Ascending aorta (tissue), 2 donors: Measurements from ENCODE around the gene CIBAR2. TPM values are rescaled to one million over a fixed set of nuclear protein-coding genes. Genes with fewer than 3 reads are reported as not detected.

Experiments used
- DNase-seq, 2 donors: peaks; one replicate each; pipeline ENCODE4 v3.0.0-alpha.2; 2019; ENCODE audit warnings: low spot score in 2 of 2
- H3K27ac ChIP-seq, 2 donors: fragments of 200-600 bp; sonication (generic); one replicate each; pipeline ENCODE4 v1.5.1; 2016 to 2017; ENCODE audit warnings: mild to moderate bottlenecking in 1 of 2
- H3K27me3 ChIP-seq: fragments of 200-600 bp; sonication (generic); one replicate; pipeline ENCODE4 v1.5.1; 2017
- H3K36me3 ChIP-seq, 2 donors: fragments of 200-600 bp; sonication (generic); one replicate each; pipeline ENCODE4 v1.5.1; 2016
- H3K4me1 ChIP-seq, 2 donors: fragments of 200-600 bp; sonication (generic); one replicate each; pipeline ENCODE4 v1.5.1; 2016 to 2017; ENCODE audit warnings: mild to moderate bottlenecking in 1 of 2
- H3K4me3 ChIP-seq, 2 donors: fragments of 200-600 bp; sonication (generic); one replicate each; pipeline ENCODE4 v1.5.1; 2016 to 2017; ENCODE audit warnings: mild to moderate bottlenecking in 1 of 2
- H3K9me3 ChIP-seq, 2 donors: fragments of 200-600 bp; sonication (generic); one replicate each; pipeline ENCODE4 v1.5.1; 2016
- CTCF ChIP-seq, 3 experiments: fragments of 200-600 bp in 2 of 3; fragments of 450-650 bp in 1 of 3; sonication (generic) in 2 of 3; IDR thresholded peaks; one replicate each; pipeline ENCODE4 v1.5.1; 2016 to 2019; ENCODE audit warnings: antibody characterized with exemption in 3 of 3, mild to moderate bottlenecking in 1 of 3, moderate library complexity in 1 of 3
- intact Hi-C: fragments of 100-400 bp; cut with DNase I; formaldehyde crosslinking; loops from one replicate; pipeline ENCODE4 v1.15.1; 2023
- total RNA-seq: library from RNA; depleted of rRNA; stranded (reverse); fragments of >200 nt; gene quantifications from one replicate; pipeline ENCODE4 v1.1.0, GENCODE V29; 2016

The CIBAR2 gene
- total RNA-seq, 1 donor from 2014 or later: not detected

GRCh38 chr16:85066346-85066885, 45.9 kb downstream of the CIBAR2 start:
- Histone ChIP-seq H3K27me3 (no peaks in the 10 kb centered on the region), H3K36me3 (peaks cover 3 to 37% of the 10 kb centered on the region in 2 donors), H3K4me3 (no peak overlapping the region), H3K9me3 (no peaks in the 10 kb centered on the region), H3K27ac (no peak overlapping the region), H3K4me1 (no peaks in the 10 kb centered on the region)
- intact Hi-C loops: no loop called here
- DNase-seq: no peak
- no peak for TF ChIP-seq CTCF (IDR thresholded peaks at IDR 0.05)

- Histone ChIP-seq H3K27me3 (no peaks in the 10 kb centered on the region), H3K9me3 (no peaks in the 10 kb centered on the region), H3K27ac (no peak overlapping the region), H3K36me3 (peaks cover 3 to 28% of the 10 kb centered on the region in 2 donors), H3K4me3 (no peak overlapping the region), H3K4me1 (no peaks in the 10 kb centered on the region)
- DNase-seq: no peak
- TF ChIP-seq CTCF (IDR thresholded peaks at IDR 0.05): no peak
- intact Hi-C loops: no loop called here
Observed at GRCh38 chr16:85065099-85065498, 47.2 kb downstream of the CIBAR2 start.

- intact Hi-C loops: no loop called here
- TF ChIP-seq CTCF (IDR thresholded peaks at IDR 0.05): no peak
- no peak for DNase-seq
Observed at GRCh38 chr16:85064186-85064585, 48.1 kb downstream of the CIBAR2 start.

GRCh38 chr16:85062845-85063244, 49.4 kb downstream of the CIBAR2 start:
- Histone ChIP-seq H3K4me3 (no peak overlapping the region), H3K9me3 (no peaks in the 10 kb centered on the region), H3K27ac (no peak overlapping the region), H3K4me1 (no peaks in the 10 kb centered on the region), H3K36me3 (peaks cover 0 to 15% of the 10 kb centered on the region in 2 donors), H3K27me3 (no peaks in the 10 kb centered on the region)
- no peak for DNase-seq
- no peak for TF ChIP-seq CTCF (IDR thresholded peaks at IDR 0.05)
- intact Hi-C loops: no loop called here

More at GRCh38 chr16:85064186-85064585, 48.1 kb downstream of the CIBAR2 start:
- Histone ChIP-seq H3K27ac (no peak overlapping the region), H3K9me3 (no peaks in the 10 kb centered on the region), H3K4me1 (no peaks in the 10 kb centered on the region), H3K36me3 (peaks cover 0 to 21% of the 10 kb centered on the region in 2 donors), H3K4me3 (no peak overlapping the region), H3K27me3 (no peaks in the 10 kb centered on the region)

- Histone ChIP-seq H3K27me3 (no peaks in the 10 kb centered on the region), H3K27ac (no peak overlapping the region), H3K4me1 (no peaks in the 10 kb centered on the region), H3K36me3 (peaks cover 0 to 9% of the 10 kb centered on the region in 2 donors), H3K4me3 (no peak overlapping the region), H3K9me3 (no peaks in the 10 kb centered on the region)
- TF ChIP-seq CTCF (IDR thresholded peaks at IDR 0.05): no peak
- intact Hi-C loops: no loop called here
- no peak for DNase-seq
Observed at GRCh38 chr16:85062323-85062722, 49.9 kb downstream of the CIBAR2 start.

- Histone ChIP-seq H3K27ac (no peak overlapping the region), H3K9me3 (no peaks in the 10 kb centered on the region), H3K4me1 (no peaks in the 10 kb centered on the region), H3K4me3 (no peak overlapping the region), H3K36me3 (peaks cover 0 to 2% of the 10 kb centered on the region in 2 donors), H3K27me3 (no peaks in the 10 kb centered on the region)
- intact Hi-C loops: no loop called here
- no peak for TF ChIP-seq CTCF (IDR thresholded peaks at IDR 0.05)
- DNase-seq: peak in 1 of 2 donors; percentile 24
Observed at GRCh38 chr16:85061566-85061965, 50.7 kb downstream of the CIBAR2 start.
